ENCODE data around the gene CSMD2.

CSMD2 gene

DNA sequence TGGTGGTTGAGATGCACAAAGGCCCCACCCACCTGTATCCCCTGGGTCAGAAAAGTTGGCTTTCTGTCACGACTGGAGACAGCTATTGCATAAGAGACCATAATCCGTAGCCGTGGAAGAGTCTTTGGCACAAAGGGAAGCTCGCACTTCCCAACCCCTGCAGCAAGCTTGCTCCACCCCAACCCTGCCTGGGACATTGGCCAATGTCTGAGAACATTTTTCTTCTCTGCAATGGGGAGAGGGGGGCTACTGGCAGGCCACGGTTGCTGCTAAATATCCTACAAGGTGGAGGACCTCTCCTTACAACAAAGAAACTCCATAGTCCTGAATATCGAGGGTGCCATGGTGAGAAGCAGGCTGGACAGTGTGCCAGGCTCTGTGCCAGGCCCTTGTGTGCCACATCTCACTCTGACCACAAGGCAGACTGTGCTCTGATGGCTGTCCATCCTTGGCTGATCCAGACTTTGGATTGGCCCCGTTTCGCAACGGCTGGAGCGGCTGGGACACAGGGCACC lies 104.1 kb downstream of the CSMD2 start:
- no peak for DNase-seq
- Mint-ChIP-seq H3K27ac (no peak overlapping the region), H3K4me1 (ENCODE audit: low read depth) (no peaks in the 10 kb centered on the region), H3K27me3 (peaks cover 37% of the 10 kb centered on the region), H3K4me3 (no peak overlapping the region), H3K36me3 (ENCODE audit: low read depth) (no peaks in the 10 kb centered on the region), H3K9me3 (peaks cover 2% of the 10 kb centered on the region)

DNA sequence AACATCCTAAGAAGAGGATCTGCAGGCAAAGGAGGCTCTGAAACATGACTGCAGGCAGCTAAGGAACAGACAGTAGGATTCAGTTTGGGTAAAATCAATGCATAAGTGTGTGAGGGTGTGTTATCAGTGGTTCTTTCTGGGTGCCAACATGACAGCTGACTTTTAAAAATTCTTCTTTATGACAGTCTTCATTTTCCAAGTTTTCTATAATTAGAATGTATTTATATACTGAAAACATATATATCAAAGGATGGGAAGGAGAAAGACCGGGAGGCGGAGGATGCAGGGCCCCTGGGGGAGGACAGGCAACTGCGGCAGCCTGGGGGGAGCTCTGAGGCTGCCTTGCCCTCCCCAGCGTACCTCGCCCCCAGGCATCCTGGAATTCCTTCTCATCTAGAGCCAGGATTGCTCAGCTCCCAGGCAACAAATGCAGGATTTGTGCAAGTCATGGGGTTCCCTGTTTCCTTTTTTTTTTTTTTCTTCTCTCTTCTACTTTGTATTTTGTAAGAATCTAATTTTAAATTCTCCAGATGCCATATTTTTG lies 104.8 kb downstream of the CSMD2 start:
- Mint-ChIP-seq H3K27ac (no peak overlapping the region), H3K4me1 (ENCODE audit: low read depth) (no peaks in the 10 kb centered on the region), H3K4me3 (no peak overlapping the region), H3K27me3 (peaks cover 34% of the 10 kb centered on the region), H3K9me3 (peaks cover 2% of the 10 kb centered on the region), H3K36me3 (ENCODE audit: low read depth) (no peaks in the 10 kb centered on the region)
- no peak for DNase-seq

DNA sequence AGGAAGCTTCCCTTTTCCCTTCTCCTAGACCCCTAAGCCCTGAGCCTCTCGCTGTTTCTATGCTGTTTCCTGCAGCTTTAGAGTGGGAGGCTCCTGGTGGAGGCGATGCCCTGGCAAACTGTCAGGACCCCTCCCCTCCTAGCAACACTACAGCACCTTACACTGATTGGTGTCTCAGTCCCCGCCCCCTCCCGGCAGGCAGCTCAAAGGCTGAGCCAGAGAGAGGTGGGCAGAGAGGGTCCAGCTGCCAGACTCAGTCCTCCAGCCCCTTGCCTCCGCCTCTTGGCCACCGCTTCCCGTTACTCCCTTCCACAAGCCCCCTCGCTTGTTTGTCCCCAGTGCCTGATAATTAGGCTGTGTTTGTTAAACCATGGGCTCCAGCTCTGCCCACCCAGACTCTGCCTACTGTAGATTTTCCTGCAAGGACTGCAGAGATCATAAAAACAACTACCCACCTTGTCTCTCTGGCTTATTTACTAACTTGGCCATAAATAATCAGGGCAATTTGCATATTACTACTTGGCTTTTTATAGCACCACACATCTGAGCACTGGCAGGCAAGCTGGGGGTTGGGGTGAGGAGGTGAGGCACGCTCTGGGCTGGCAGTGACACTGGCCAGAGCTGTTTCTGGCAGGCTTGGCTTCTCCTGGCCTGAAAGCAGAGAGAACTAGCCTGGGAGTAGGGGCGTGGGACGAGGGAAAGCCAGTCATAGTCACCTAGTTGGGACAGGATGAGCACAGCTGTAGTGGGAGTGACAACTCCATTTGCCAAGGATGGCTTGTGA lies 107.5 kb downstream of the CSMD2 start:
- no peak for DNase-seq
- H3K4me3 Mint-ChIP-seq, result no peak overlapping the region
- H3K27me3 Mint-ChIP-seq, result peaks cover 37% of the 10 kb centered on the region
- H3K27ac Mint-ChIP-seq, result no peak overlapping the region
- H3K9me3 Mint-ChIP-seq, result peaks cover 2% of the 10 kb centered on the region
- no peaks in the 10 kb centered on the region for H3K4me1 Mint-ChIP-seq (ENCODE audit: low read depth)
- H3K36me3 Mint-ChIP-seq (ENCODE audit: low read depth), result no peaks in the 10 kb centered on the region

DNA sequence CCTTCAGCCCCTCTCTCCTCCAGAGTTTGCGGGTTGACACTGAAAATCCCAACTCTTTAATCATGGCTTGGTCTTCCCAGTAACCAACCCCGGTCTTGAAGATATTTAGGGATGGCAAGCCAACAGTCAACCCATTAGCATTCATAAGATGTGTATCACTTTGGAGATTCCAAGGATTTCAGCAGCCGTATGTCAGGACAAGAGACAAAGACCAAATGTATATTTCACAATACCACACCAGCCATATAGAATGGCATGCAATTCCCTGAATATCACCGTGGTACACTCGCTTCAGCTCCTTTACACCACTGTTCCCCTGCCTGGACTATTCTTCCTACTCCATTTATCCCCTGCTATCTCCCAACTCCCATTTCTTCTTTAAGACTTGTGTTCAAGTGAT lies 109.2 kb downstream of the CSMD2 start:
- Mint-ChIP-seq H3K27ac (no peak overlapping the region), H3K36me3 (ENCODE audit: low read depth) (no peaks in the 10 kb centered on the region), H3K4me1 (ENCODE audit: low read depth) (no peaks in the 10 kb centered on the region), H3K4me3 (no peak overlapping the region), H3K9me3 (no peaks in the 10 kb centered on the region), H3K27me3 (peaks cover 37% of the 10 kb centered on the region)
- DNase-seq, result no peak

DNA sequence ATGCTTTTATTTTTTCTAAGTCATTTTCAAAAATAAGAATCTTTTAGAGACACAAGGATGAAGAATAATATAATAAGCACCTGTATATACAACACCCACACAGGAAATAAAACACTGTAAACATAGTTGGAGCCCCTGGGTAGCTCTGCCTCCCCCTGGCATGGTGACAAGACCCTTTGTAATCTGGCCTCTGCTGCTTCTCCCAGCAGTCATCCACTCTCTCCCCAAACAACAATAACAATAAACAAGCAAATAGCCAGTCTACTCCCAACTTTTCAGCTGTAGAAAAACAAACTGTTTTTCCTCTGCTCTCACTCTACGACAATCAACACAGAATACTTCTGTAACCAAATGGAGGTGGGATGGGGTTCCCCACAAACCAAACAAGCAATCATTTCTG lies 110.1 kb downstream of the CSMD2 start:
- no peak for DNase-seq
- Mint-ChIP-seq H3K4me3 (no peak overlapping the region), H3K27ac (no peak overlapping the region), H3K36me3 (ENCODE audit: low read depth) (no peaks in the 10 kb centered on the region), H3K27me3 (peaks cover 34% of the 10 kb centered on the region), H3K4me1 (ENCODE audit: low read depth) (no peaks in the 10 kb centered on the region), H3K9me3 (peaks cover under 1% of the 10 kb centered on the region)

DNA sequence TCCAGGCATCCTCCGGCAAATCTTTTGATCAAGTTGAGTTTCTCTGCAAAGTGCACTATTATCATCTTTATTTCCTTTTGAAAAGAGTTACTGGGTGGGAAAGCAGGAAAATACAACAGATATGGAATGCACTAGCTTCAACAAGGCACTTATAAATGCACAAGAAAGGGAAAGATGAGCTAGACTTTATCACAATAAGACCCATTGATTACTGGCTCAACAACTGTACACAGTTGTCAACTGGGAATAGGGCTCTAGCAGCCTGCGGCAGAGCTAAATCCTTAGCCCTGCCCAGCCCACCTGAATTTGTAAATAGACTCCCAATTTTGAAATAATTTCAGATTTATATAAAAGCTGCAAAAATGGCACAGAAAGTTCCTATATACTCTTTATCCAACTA lies 111.4 kb downstream of the CSMD2 start:
- Mint-ChIP-seq H3K4me1 (ENCODE audit: low read depth) (no peaks in the 10 kb centered on the region), H3K9me3 (peaks cover 4% of the 10 kb centered on the region), H3K36me3 (ENCODE audit: low read depth) (no peaks in the 10 kb centered on the region), H3K27me3 (peaks cover 24% of the 10 kb centered on the region), H3K27ac (no peak overlapping the region), H3K4me3 (no peak overlapping the region)
- DNase-seq, result no peak

DNA sequence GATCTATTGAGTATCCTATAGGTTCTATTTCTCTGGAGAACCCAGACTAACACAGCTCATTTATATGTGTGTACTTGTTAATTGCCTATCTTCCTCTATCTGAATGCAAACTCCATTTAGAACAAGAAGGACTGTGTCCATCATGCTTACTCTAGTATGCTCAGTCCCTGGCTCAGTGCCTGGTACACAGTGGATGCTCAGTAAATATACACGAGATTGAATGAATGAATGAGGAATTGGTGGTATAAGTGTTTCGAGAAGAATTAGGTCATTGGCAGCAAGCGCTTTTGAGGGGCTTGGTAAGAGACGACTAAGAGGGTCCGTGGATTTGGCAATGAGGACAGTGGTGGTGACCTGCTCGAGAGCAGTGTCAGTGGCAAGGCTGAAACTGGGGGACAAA lies 112.5 kb downstream of the CSMD2 start:
- Mint-ChIP-seq H3K27me3 (peaks cover 13% of the 10 kb centered on the region), H3K36me3 (ENCODE audit: low read depth) (no peaks in the 10 kb centered on the region), H3K9me3 (peaks cover 4% of the 10 kb centered on the region), H3K4me3 (no peak overlapping the region), H3K4me1 (ENCODE audit: low read depth) (no peaks in the 10 kb centered on the region), H3K27ac (no peak overlapping the region)
- no peak for DNase-seq

DNA sequence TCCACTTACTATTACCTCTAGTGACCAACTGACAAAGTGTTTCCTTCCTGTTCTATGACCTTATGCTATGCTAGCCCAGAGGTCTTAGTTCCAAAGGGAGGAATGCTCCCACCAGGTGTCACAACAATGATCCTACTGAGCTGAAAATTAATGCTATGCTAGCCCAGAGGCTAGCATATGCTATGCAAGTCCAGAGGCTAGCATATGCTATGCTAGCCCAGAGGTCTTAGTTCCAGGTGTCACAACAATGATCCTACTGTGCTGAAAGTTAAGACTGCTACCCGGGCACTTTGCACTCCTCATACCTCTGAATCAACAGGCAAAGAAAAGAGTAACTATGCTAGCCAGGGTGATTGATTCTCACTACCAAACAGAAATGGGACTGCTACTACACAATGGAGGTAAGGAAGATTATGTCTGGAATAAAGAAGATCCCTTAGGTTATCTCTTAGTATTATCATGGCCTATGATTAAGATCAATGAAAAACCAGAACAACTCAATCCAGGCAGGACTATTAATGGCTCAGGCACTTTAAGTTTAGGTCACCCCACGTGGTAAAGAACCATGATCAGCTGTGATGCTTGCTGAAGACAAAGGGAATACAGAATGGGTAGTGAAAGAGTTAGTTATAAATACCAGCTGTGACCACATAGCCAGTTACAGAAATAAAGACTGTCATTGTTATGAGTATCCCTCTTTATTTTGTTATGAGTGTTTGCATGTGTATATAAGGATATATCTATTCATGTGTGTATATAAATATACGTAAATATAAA lies 114.1 kb downstream of the CSMD2 start:
- Mint-ChIP-seq H3K4me3 (no peak overlapping the region), H3K27ac (no peak overlapping the region), H3K9me3 (peaks cover 4% of the 10 kb centered on the region), H3K4me1 (ENCODE audit: low read depth) (no peaks in the 10 kb centered on the region), H3K36me3 (ENCODE audit: low read depth) (no peaks in the 10 kb centered on the region), H3K27me3 (peaks cover 7% of the 10 kb centered on the region)
- DNase-seq, result no peak

DNA sequence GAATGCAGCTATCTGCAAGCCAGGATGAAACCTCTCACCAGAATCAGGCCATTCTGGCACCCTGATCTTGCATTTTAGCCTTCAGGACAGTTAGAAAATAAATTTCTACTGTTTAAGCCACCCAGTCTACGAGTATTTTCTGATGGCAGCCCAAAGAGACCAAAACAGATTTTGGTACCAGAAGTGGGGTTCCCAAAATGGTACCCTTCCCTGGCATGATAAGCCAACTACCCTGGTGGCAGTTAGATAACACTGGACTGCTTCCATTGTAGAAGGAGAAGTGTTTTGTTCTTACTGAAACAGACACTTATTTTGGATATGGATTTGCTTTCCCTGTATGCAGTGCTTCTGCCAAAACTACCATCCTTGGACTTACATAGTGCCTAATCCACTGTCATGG lies 115.0 kb downstream of the CSMD2 start:
- no peak for DNase-seq
- Mint-ChIP-seq H3K27ac (no peak overlapping the region), H3K4me1 (ENCODE audit: low read depth) (no peaks in the 10 kb centered on the region), H3K4me3 (no peak overlapping the region), H3K9me3 (peaks cover 4% of the 10 kb centered on the region), H3K36me3 (ENCODE audit: low read depth) (no peaks in the 10 kb centered on the region), H3K27me3 (peaks cover 7% of the 10 kb centered on the region)

DNA sequence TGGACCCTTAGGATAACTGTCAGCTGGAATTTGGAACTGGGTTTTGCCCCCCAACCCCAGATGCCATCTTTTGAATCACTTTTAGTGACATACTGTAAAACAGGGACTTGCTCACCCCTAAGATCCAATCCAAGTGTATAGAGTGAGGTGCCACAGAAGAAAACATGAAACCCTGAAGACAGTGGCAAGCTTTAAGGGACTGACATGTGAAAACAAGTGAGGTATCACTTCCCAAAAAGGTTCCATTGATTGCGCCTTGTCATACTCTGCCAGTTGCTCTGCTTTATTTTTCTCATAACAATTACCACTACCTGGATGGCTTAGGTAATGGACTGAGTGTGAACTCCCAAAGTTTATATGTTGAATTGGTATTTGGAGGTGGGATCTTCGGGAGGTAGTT lies 115.6 kb downstream of the CSMD2 start:
- Mint-ChIP-seq H3K9me3 (peaks cover 4% of the 10 kb centered on the region), H3K4me3 (no peak overlapping the region), H3K27ac (no peak overlapping the region), H3K4me1 (ENCODE audit: low read depth) (no peaks in the 10 kb centered on the region), H3K27me3 (peaks cover 7% of the 10 kb centered on the region), H3K36me3 (ENCODE audit: low read depth) (no peaks in the 10 kb centered on the region)
- no peak for DNase-seq

DNA sequence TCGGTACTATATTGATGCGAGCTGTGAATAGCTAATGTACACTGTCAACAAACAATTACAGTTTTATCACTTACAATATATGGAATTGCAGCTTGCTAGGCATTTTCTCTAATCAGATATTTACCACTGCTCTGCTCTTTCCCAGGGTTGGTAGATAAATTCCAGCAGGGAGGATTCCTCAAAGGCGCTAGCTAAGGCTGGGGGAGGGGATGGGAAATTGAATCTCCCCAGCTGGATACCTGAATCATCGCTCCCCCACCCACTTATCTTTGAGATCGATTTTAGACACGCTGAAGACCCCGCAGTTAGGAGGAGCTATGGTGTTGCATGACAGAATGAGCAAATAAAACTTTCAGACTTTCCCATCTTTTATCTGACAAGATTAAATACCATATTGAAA lies 127.2 kb downstream of the CSMD2 start:
- H3K27ac Mint-ChIP-seq, result no peak overlapping the region
- H3K4me1 Mint-ChIP-seq (ENCODE audit: low read depth), result no peaks in the 10 kb centered on the region
- H3K9me3 Mint-ChIP-seq, result no peaks in the 10 kb centered on the region
- H3K4me3 Mint-ChIP-seq, result no peak overlapping the region
- DNase-seq, result no peak
- peaks cover 4% of the 10 kb centered on the region for H3K27me3 Mint-ChIP-seq
- H3K36me3 Mint-ChIP-seq (ENCODE audit: low read depth), result no peaks in the 10 kb centered on the region

DNA sequence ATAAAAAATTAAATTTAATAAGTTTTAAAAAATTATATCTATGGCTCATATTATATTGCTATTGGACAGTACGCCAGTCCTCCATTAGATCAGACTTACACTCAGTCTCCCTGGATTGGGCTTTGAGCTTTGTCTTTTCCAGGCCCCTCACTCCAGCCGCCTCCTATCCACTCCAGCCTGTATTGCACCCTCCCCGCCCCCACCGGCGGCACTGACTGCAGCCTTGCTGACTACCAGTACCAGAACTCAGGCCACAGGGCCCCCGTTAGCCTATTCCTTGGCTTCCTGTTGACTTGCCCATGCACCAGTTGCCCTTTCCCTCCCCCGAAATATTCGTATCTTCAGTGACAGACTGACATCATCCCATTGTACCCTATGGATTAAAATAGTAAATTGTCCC lies 127.9 kb downstream of the CSMD2 start:
- Mint-ChIP-seq H3K27ac (no peak overlapping the region), H3K4me1 (ENCODE audit: low read depth) (no peaks in the 10 kb centered on the region), H3K4me3 (no peak overlapping the region), H3K27me3 (peaks cover 9% of the 10 kb centered on the region), H3K36me3 (ENCODE audit: low read depth) (no peaks in the 10 kb centered on the region), H3K9me3 (no peaks in the 10 kb centered on the region)
- DNase-seq, result no peak

DNA sequence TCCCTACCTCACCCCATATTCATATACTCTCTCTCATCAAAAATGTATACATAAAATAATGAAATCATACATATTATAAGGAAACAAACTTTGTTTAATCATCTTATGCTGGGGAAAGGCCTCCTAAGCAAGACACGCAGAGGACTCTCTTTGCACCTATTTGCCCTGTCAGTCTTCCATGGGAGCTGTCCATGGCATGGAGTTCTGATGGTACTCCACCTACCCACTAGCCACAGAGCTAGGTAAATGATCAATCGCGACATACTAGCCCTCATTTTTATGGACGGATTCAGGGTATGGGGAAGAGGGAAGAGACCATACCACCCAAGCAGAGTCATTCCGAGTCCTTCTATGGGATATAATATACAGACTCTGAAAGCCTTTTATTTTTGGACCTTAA lies 131.0 kb downstream of the CSMD2 start:
- H3K27ac Mint-ChIP-seq, result no peak overlapping the region
- no peaks in the 10 kb centered on the region for H3K4me1 Mint-ChIP-seq (ENCODE audit: low read depth)
- no peak overlapping the region for H3K4me3 Mint-ChIP-seq
- no peaks in the 10 kb centered on the region for H3K36me3 Mint-ChIP-seq (ENCODE audit: low read depth)
- DNase-seq, result no peak
- no peaks in the 10 kb centered on the region for H3K9me3 Mint-ChIP-seq
- H3K27me3 Mint-ChIP-seq, result peaks cover 21% of the 10 kb centered on the region

DNA sequence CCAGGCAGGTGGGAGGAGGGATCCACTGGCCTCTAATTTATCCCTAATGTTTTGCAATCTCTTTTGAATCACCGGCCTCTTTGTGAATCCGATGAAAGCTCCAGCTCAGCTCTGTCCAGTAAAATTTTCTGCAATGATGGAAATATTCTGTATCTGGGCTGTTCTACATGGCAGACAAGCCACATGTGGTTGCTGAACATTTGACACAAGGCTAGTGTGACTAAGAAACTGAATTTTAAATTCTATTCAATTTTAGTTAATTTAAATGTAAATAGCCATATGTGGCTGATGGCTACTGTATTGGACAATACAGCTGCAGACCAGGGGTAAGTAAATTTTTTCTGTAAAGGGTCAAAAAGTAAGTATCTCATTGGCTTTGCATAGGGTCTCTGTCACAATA lies 135.1 kb downstream of the CSMD2 start:
- Mint-ChIP-seq H3K9me3 (no peaks in the 10 kb centered on the region), H3K4me3 (no peak overlapping the region), H3K27ac (no peak overlapping the region), H3K36me3 (ENCODE audit: low read depth) (no peaks in the 10 kb centered on the region), H3K27me3 (peaks cover 31% of the 10 kb centered on the region), H3K4me1 (ENCODE audit: low read depth) (no peaks in the 10 kb centered on the region)
- no peak for DNase-seq

DNA sequence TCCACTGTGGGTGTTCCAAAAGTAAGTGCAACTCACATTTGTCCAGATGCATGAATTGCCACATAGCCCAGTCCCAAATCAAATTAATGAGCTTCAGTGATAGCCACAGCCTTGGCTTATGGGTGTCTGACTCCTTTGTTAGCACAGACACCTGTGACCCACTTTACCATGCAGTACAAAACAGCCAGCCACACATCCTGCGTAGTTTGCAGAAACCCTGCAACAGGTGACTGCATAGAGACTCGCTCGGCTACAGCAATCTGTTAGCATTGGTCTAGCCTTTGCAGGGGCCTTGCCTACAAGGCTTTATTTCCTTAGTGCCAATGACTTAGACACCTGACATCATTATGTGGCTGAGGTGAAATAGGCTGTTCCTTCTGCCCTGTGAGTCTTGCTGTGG lies 135.5 kb downstream of the CSMD2 start:
- no peaks in the 10 kb centered on the region for H3K4me1 Mint-ChIP-seq (ENCODE audit: low read depth)
- no peaks in the 10 kb centered on the region for H3K9me3 Mint-ChIP-seq
- peaks cover 34% of the 10 kb centered on the region for H3K27me3 Mint-ChIP-seq
- DNase-seq, result no peak
- H3K4me3 Mint-ChIP-seq, result no peak overlapping the region
- H3K36me3 Mint-ChIP-seq (ENCODE audit: low read depth), result no peaks in the 10 kb centered on the region
- H3K27ac Mint-ChIP-seq, result no peak overlapping the region
